ENCODE data around the gene MEF2D.

MEF2D gene

GRCh38 chr1:156500543-156500792 is at the start of gene MEF2D:
MEF2D (minus strand) TSS chr1:156500775; CDS start chr1:156483292, 17,483 bp downstream.
- DNase-seq (ENCODE audit: low read depth in 2 of 2, low spot score in 1 of 2), result no peak

GRCh38 chr1:156550346-156550745 is 49.8 kb upstream of the MEF2D start:
- no peak for DNase-seq (ENCODE audit: low read depth in 2 of 2, low spot score in 1 of 2)

- DNase-seq (ENCODE audit: low read depth in 2 of 2, low spot score in 1 of 2), result no peak
These were observed 49.3 kb upstream of the MEF2D start for GRCh38 chr1:156549831-156550230.

- no peak for DNase-seq (ENCODE audit: low read depth in 2 of 2, low spot score in 1 of 2)
These were observed 48.8 kb upstream of the MEF2D start for GRCh38 chr1:156549390-156549789.

DNA sequence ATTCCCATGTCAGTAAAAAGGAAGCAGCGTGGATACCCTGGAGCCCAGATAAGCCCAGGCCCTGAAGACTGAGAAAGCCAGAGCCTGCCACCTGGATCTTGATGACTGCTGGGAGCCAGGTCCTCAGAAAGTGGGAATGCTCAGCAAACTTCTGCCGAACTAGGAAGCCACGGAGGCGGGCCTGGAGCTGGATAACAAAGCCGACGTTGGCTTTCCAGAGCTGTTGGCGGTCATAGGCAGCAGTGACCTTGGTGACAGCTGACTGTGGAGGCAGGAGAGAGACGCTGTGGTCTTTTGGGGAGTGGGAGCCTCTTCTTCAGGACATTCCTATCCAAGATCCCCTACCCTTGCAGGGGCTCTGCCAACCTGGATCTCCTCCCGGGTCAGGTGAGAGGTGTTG is 47.4 kb upstream of the MEF2D start:
- no peak for DNase-seq (ENCODE audit: low read depth in 2 of 2, low spot score in 1 of 2)

GRCh38 chr1:156547434-156547833 is 46.9 kb upstream of the MEF2D start:
- no peak for DNase-seq (ENCODE audit: low read depth in 2 of 2, low spot score in 1 of 2)

DNA sequence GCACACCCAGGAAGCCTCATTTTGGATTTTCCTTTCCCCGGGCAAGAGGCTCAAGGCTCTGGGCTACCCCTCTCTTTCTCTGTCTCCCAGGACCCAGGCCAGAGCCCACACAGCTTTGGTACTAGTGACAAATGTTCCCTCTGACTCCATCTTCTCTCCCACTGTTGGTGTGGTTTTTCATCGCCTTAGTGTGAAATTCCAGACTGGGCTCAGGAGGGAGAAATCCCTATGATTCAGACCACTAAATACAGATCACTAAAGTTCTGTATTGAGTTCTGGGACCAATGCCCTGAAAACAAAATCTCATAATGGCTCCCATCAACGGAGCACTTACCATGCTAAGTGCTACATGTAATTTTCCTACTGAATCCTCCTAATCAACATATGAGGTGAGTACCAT is 45.7 kb upstream of the MEF2D start:
- no peak for DNase-seq (ENCODE audit: low read depth in 2 of 2, low spot score in 1 of 2)

DNA sequence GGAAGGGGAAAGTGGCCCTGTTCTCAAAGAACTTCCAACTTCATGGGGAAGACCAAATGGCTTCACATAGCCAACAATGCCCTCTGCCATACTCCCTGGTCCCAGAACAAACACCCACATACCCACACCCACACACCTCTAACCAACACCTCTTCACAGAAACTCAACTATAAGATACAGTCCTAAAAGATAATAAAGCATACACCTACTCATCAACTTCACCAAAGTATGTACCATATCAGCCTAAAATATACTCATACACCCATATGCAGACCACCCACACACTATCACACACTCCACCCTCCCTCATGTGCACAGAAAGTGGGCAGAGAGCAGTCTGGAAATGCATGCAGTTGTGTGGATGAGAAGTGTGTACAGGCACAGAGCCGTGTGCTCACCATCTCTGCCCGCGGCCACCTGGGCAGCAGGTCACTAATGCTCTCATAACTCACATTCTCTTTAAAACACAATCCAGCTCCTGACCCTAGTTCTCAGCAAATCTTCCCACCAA is 44.1 kb upstream of the MEF2D start:
- no peak for DNase-seq (ENCODE audit: low read depth in 2 of 2, low spot score in 1 of 2)

DNA sequence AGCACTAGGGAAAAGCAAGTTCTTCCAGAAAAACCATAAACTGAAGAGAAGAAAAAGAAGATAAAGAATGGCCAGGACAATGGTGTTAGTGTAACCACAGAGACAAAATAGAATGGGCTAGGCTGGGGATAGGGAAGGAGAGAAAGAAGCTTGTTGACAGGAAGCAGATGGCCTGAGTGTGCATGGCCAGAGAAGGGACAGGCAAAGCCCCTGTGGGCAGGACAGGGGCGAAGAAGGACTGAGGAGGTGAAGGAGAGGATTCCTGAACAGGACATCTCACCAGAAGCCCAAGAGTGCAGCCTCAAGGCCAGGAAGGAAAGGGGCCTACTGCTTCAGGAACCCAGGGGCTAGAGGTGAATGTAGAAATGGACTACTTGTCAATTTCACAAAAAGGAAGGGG is 42.5 kb upstream of the MEF2D start:
- no peak for DNase-seq (ENCODE audit: low read depth in 2 of 2, low spot score in 1 of 2)

GRCh38 chr1:156540955-156541354 is 40.4 kb upstream of the MEF2D start:
- DNase-seq (ENCODE audit: low read depth in 2 of 2, low spot score in 1 of 2), result no peak

- DNase-seq (ENCODE audit: low read depth in 2 of 2, low spot score in 1 of 2), result no peak
These were observed 39.3 kb upstream of the MEF2D start for GRCh38 chr1:156539818-156540355.

DNA sequence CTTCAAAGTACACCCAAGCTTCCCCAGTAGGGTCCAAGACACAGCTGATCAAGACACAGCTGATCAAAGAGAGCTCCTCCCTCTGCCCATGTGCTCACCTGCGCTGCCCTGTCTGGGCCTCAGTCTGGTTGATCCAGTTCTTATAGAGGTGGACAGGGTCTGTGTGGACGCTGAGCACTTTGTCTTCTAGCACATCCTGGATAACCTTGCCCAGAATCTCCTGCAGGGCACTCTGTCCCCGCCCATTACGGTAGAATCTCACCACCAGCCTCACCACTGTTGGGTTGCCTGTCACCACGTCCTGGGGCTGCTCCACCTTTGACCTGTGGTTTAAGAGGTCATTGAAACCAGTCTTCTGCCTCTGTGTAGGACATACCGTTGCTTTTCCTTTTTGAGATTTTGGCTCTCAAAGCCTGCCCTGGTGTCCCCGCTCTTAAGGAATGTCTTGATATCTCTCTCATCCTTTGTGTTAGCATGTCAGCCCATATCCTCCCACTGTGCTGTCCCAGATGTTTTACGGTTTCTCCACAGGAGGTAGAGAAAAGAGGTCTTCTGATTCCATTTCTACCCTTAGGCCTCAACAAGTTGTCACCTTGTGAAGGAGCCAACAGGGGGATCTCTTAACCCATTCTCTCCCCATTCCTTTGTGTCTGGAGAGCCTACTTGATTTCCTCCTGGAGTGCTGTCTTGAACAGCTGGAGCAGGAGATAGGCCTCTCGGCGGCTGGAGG is 38.3 kb upstream of the MEF2D start:
- no peak for DNase-seq (ENCODE audit: low read depth in 2 of 2, low spot score in 1 of 2)

- no peak for DNase-seq (ENCODE audit: low read depth in 2 of 2, low spot score in 1 of 2)
These were observed 36.5 kb upstream of the MEF2D start for GRCh38 chr1:156537027-156537426.

GRCh38 chr1:156534424-156535060 is 34.0 kb upstream of the MEF2D start:
- DNase-seq (ENCODE audit: low read depth in 2 of 2, low spot score in 1 of 2), result no peak

GRCh38 chr1:156533568-156534220 is 33.1 kb upstream of the MEF2D start:
- no peak for DNase-seq (ENCODE audit: low read depth in 2 of 2, low spot score in 1 of 2)

DNA sequence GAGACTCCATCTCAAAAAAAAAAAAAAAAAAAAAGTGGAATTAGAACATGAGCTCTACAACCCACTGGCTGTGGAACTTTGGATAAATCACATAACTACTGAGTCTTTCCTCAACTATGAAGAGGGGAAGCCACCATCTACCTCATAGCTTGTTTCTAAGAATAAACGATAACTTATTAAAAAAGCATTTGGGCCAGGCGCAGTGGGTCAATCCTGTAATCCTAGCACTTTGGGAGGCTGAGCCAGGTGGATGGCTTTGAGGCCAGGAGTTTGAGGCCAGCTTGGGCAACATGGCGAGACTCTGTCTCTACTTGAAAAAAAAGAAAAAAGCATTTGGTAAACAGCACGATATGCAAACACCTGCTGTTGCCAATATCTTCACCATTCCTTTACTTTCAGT is 31.8 kb upstream of the MEF2D start:
- DNase-seq (ENCODE audit: low read depth in 2 of 2, low spot score in 1 of 2), result no peak

DNA sequence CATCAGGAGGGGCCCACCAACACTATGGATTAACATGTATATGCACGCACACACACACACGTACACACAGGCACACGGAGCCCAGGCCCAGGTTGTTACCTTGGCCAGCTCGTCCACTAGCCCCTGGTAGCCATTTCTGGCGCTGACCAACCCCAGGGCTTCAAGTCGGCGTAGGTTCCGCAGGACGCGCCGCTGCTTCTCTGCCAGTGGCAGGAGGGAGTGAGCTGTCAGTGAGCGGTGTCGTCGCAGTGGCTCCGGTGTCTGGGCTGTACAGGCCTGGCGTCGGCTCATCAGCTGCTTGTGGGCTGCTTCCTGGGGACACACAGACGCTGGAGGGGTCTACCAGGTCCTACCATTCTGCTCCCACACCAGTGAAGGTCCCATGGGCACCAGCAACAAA is 29.4 kb upstream of the MEF2D start:
- no peak for DNase-seq (ENCODE audit: low read depth in 2 of 2, low spot score in 1 of 2)

DNA sequence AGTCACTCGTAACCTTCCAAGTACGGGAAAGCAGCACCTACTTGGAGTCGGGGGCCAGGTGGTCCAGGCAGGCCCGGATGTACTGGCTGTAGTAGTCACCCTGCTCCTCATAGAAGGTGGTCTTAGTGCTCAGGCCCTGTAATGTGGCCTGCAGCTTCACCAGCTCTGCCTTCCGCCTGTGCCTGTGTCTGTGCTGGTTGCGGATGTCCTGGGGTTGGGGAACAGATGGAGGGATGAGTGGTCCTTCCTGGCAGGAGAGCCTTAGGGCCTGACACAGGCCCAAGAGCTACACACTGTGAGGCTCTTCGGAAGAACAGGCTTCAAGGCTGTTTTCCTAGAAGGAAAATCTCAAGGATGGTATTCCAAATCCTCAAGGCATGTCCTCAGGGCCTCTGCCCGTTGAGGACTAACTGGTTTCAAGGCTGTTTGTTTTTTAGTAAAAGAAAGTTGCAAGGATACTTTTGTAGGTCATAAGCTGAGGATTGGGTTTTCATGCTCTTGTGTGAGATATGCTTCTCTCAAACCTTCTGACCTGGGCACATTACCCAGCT is 28.4 kb upstream of the MEF2D start:
- DNase-seq (ENCODE audit: low read depth in 2 of 2, low spot score in 1 of 2), result no peak

DNA sequence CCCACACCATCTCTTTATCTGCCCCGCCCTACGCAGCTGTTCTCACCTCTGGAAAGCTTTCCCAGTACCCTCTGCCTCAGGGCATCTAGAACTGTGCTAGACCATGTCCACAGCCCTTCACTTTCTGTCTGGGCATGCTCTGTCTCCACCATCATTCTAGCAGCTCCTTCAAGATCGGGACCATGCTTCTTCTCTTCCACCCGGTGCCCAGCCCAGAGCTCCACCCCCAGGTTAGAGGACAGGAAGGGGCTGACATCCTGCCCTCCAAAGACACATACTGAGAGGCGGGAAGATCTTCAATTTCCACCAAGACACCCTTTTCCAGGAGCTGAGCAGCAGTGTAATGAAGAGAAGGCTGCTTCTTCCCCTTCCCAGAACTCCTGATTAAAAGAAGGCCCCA is 27.7 kb upstream of the MEF2D start:
- no peak for DNase-seq (ENCODE audit: low read depth in 2 of 2, low spot score in 1 of 2)

GRCh38 chr1:156527584-156527983 is 27.0 kb upstream of the MEF2D start:
- no peak for DNase-seq (ENCODE audit: low read depth in 2 of 2, low spot score in 1 of 2)

DNA sequence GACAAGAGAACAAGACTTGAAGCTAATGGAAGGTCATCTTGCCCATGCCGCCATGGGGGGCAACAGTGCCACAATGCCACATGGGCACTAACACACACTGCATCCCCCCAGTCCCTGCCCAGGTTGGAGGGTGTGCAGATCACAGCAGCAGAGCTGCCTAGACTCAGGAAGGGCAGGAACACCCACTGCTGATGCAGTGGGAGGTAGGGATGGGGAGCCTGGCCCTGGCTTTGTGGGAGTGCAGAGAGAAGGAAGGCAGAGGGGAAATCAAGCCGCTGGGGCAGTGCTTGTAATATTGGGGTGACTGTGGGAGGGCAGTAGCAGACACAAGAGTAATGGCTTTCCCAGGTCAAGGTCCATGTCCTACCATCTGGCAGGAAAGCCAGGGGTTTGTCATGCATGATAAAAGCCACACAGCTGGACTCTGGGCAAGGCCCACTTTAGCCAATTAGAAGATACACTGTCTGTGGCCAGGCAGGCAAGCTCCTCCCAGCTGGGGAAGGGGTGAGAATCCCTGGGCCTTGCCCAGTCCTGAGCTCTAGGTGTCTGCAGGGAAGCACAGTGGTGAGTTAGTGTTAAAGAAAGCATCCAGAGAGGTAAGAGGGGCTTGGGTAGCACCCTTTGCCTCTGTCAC is 25.4 kb upstream of the MEF2D start:
- no peak for DNase-seq (ENCODE audit: low read depth in 2 of 2, low spot score in 1 of 2)

All from stimulated activated CD8-positive, alpha-beta memory T cell treated with anti-CD3 and anti-CD28 coated beads, Interleukin-4, amount 100 ng/mL, for 4 hours (primary cell).